Hematopoietic multipotent progenitor cell (in vitro differentiated cells): ENCODE results near the gene CALM1. TPM values are rescaled to one million over a fixed set of nuclear protein-coding genes. Genes with fewer than 3 reads are reported as not detected.

Experiments used
- total RNA-seq: library from RNA; depleted of rRNA; stranded (reverse); fragments of >200 nt; gene quantifications from one replicate; pipeline ENCODE4 v1.2.3, GENCODE V29; 2012

The CALM1 gene
- total RNA-seq, 1 donor, result 107 TPM

Other genes with a start within 250 kb of the CALM1 start
- 25.0 TPM for gene PSMC1, start 140.5 kb upstream of the CALM1 start, total RNA-seq
- gene NRDE2, start 65.1 kb upstream of the CALM1 start, total RNA-seq, result 16.2 TPM